ENCODE results near the gene OPA1.

OPA1 gene

DNA sequence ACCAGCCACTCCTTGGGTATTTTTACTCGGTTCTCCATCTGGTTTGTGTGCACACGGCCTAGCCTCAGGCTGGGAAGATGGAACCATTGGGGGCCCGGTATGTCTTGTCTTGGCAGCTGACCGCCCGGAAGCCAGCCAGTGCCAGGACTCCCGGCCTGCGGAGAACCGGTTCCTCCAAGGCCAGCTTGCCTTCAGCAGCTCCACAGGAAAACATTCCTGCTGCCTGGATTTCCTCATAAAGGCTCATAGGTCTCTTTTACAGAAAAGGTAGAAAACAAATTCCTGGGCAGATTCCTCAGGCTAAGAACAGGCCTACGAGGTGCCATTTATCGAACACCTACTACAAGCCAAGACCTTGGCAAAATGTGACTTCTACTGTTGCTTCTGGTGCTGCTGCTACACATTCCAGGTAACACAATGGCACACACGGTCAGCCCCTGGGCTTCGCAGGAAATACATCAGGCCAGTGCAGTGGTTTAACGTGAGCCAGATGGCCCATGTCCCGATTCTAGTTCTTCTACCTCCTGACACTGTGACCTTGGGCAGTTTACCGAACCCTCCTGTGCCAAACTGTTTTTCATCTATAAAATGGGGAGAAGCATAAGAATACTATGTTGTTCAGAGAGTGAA is 141.8 kb downstream of the OPA1 start:
- DNase-seq (ENCODE audit: low read depth in 2 of 3, low spot score in 1 of 3), result no peak

DNA sequence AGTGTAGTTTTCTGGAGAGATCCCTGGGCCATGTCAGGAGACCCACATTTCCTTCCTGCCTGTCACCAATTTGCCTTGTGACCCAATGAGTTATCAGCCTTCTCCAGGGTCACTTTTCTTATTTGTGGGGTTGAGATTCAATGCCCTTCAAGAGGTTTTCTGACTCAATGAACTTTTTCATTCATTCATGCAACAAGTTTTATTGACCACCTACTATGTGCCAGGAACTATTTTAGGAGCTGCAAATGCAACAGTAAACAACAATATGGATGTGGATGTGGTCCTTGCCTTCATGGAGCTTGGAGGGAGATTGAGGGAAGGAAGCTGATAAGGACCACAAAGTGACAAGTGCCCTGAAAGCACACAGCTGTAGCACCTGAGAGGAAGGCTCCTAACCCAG is 142.8 kb downstream of the OPA1 start:
- no peak for DNase-seq (ENCODE audit: low read depth in 2 of 3, low spot score in 1 of 3)

DNA sequence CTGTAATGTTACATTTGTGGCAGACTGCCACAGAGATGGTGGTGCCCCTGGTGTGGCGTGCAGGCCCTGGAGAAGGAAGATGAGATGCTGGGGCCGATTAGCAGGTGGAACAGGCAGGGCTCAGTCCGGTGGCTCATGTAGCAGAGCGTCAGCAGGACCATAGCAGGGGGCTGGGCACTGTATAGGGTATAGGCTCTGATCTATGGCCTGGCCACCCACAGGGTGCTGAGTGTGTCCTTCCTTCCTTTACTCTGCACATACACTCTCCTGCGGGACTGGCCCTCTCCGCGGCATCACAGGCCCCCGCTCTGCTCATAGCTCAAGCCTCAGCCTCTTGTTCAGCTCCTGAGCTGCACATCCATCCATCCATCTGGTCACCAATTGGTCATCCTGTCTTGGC is 143.6 kb downstream of the OPA1 start:
- DNase-seq (ENCODE audit: low read depth in 2 of 3, low spot score in 1 of 3), result no peak

DNA sequence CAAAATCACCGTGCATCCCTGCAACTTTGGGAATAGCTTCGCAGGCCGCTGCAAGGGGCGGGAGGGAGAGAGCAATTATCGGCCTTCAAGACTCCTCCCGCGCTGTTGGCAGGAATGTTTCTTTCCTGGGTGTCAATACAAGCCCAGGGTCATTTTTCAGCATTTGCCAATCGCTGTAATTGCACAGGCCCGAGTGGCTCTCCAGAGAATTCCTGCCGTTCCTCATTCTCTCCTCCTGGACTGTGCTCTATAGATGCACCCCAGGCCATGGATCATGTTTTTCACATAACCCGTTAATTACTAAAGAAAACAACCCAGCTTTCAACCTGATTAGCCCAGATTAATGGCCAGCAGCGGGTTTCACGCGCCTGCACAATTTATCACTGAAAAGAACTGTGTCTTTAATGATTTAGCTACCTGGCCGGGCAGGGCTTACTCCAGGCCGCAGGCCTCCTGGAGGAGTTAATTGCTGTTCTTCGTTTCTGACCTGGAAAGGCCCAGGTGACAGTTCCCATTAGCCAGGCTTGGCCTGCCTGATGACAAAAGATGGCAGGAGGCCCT is 144.3 kb downstream of the OPA1 start:
- DNase-seq (ENCODE audit: low read depth in 2 of 3, low spot score in 1 of 3), result no peak

DNA sequence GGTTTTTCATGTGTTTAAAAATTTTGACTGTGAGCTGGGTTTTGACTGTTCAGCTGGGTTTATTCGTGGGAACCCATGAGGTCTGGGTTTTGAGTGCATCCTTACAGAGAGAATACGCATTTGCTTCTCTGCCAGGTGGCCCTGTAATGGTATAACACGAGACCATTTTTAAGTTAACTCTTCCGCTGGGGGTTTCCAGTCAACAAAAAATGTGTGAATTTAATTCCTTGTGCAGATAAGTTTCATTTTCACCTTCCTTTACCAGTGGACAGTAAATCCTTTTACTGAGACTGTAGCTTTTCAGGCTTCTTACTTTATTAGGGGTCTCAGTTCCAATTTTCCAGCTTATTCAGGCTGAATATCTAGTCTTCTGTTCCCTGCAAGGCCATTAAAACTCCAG is 149.6 kb downstream of the OPA1 start:
- no peak for DNase-seq (ENCODE audit: low read depth in 2 of 3, low spot score in 1 of 3)

DNA sequence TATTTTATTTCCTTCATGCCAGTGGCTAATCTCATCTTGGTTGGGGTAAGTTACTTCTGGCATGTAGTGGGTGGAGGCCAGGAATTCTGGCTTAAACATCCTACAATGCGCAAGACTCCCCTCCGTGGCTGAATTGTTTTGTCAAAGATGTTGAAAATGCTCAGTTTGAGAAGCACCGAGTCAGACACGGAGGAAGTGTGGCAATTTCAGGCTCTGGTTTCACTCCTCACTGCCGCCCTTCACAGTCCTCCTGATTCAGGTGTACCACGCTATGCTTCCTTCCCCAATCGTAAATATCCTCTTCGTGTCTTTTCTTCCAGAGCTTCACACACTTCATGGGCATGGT is 150.7 kb downstream of the OPA1 start:
- DNase-seq (ENCODE audit: low read depth in 2 of 3, low spot score in 1 of 3), result no peak

DNA sequence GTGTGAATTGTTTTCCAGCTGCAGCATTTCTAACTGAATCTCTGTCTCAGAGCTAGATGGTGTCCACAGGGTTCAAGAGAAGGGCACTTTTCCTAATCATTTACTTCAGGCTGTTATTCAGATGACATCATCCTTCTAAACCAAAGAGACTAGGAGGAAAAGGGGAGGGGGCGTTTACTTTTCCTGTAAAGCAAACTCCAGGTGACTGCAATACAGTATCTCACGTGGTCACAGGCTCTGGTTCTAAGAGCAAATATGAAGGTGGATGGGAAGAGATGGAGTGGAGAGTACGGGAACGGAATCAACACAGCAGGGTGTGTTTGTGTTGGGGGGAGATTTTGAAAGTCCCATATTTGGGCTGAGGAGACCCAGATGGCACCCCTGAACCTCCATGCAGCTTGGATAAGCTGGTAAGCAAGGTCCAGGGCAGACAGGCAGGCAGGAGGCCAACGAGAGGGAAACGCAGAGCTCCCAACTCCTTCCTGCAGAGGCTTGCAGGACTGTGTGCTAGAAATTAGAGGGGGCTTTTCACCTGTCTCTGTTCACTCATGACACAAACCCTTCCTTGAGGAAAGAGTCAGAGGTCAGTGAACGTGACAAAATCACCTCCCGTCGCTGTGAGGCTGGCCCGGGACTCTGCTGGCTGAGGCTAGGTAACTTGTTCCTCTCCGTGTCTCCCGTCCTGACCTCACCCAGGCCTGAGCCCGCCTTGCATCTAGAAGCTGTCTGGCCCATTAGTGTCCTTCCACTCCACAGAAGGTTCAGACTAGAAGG is 151.2 kb downstream of the OPA1 start:
- DNase-seq (ENCODE audit: low read depth in 2 of 3, low spot score in 1 of 3), result no peak

DNA sequence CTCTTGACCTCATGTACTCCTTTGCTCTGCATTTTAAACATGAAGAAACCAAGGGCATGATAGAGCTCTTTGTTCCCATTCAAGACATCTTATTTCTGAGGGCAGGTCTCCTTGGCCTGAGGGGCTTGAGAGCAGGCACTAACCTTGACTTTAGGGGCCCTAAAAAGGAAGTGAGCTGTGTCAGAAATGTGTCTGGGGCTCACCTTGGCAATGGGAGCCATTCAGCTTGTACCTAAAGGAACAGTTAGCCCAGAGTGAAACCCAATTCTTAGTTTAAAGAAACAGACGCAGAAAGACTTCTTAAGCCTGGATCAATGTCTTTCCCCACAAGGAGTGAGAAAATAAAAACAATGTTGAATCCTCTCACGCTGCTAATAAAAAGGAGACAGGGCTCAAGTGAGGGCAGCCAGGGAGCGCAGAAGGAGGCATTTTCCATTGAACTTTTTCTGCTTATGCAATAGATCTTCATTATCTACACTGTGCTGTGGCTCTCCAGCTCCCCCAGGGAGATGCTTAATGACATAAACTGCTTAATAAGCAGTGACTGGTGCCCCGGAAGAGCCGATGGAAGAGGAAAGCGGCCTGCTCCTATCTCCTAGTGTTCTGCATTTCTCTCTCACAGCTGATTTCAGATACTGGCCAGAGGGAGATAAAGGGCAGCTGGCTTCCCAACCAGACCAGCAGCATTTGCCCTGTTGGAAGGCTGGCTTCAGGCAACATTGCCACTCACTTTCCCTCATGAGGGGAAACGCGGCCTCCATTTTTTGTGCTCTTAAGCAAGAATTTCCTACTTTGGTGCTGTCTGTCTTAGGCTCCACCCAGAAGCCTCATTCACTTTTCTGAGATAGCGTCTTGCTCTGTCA is 152.0 kb downstream of the OPA1 start:
- no peak for DNase-seq (ENCODE audit: low read depth in 2 of 3, low spot score in 1 of 3)

DNA sequence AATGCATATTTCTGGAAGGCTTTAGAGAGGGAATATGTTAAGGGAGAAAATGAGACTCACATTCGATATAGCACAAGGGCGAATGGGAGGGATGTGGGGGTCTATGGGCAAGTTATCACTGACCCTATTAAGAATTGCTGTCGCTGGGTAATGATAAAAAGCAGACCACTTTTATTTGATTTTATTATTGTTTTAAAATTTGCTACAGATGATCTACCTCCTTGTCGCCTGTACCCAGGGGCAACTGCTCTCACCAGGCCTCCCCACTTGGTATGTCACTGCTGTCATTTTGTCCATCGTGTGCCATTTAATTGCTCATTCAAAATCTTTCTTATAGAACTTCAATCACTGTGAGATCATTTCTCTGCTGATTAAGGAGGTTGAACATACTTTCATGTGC is 153.8 kb downstream of the OPA1 start:
- DNase-seq (ENCODE audit: low read depth in 2 of 3, low spot score in 1 of 3), result no peak
